GM23338 (cell line): ENCODE results near the gene NEMP2. TPM values are rescaled to one million over a fixed set of nuclear protein-coding genes. Genes with fewer than 3 reads are reported as not detected.

ENCODE experiments used
- ATAC-seq: fragments of 200-7000 bp; cut with Tn5 transposase; 3 replicates; pipeline ENCODE4 v1.9.1; 2020
- DNase-seq: peaks from one replicate; pipeline ENCODE4 v3.0.0-alpha.2; 2015; ENCODE audit warnings: low spot score
- H2AFZ ChIP-seq: fragments of 200-600 bp; sonication (generic); 2 replicates; pipeline ENCODE4 v1.8.0; 2016; ENCODE audit warnings: antibody characterized with exemption, mild to moderate bottlenecking, moderate library complexity
- H3F3A ChIP-seq: fragments of 200-600 bp; sonication (generic); replicated peaks from 2 replicates; pipeline ENCODE4 v1.8.0; 2017; ENCODE audit warnings: antibody characterized with exemption, mixed run types, low read depth
- H3K27ac ChIP-seq: fragments of 200-600 bp; sonication (generic); 2 replicates; pipeline ENCODE4 v1.6.1; 2016; ENCODE audit warnings: low read depth
- H3K27me3 ChIP-seq: fragments of 200-600 bp; sonication (generic); 2 replicates; pipeline ENCODE4 v1.8.0; 2016; ENCODE audit warnings: mild to moderate bottlenecking, mixed run types, moderate library complexity; ENCODE audit not compliant: insufficient read depth
- H3K36me3 ChIP-seq: fragments of 200-600 bp; sonication (generic); 2 replicates; pipeline ENCODE4 v1.8.0; 2016; ENCODE audit warnings: mild to moderate bottlenecking; ENCODE audit not compliant: insufficient read depth
- H3K4me1 ChIP-seq: fragments of 200-600 bp; sonication (generic); 2 replicates; pipeline ENCODE4 v1.8.0; 2016; ENCODE audit warnings: mild to moderate bottlenecking, moderate library complexity; ENCODE audit not compliant: insufficient read depth
- H3K4me2 ChIP-seq: fragments of 200-600 bp; sonication (generic); 2 replicates; pipeline ENCODE4 v1.7.1; 2017; ENCODE audit warnings: mixed run types
- H3K4me3 ChIP-seq: fragments of 200-600 bp; sonication (generic); 2 replicates; pipeline ENCODE4 v1.6.1; 2016; ENCODE audit warnings: mixed run types
- H3K79me2 ChIP-seq: fragments of 200-600 bp; sonication (generic); replicated peaks from 2 replicates; pipeline ENCODE4 v1.8.0; 2017; ENCODE audit warnings: mild to moderate bottlenecking; ENCODE audit not compliant: insufficient read depth
- H3K9me2 ChIP-seq: fragments of 200-600 bp; sonication (generic); 2 replicates; pipeline ENCODE4 v1.8.0; 2017; ENCODE audit not compliant: insufficient read depth
- H4K20me1 ChIP-seq: fragments of 200-600 bp; sonication (generic); replicated peaks from 2 replicates; pipeline ENCODE4 v1.8.0; 2017; ENCODE audit warnings: mild to moderate bottlenecking; ENCODE audit not compliant: insufficient read depth
- H3K27ac Mint-ChIP-seq: 2 replicates; pipeline ENCODE4 v1.8.0; 2020; ENCODE audit warnings: inconsistent platforms, mild to moderate bottlenecking, moderate library complexity, mixed read lengths
- H3K27me3 Mint-ChIP-seq: 3 replicates; pipeline ENCODE4 v1.8.0; 2022; ENCODE audit warnings: low read depth, mild to moderate bottlenecking, moderate library complexity, mixed read lengths, inconsistent platforms; ENCODE audit not compliant: insufficient read depth, poor library complexity
- H3K36me3 Mint-ChIP-seq: 3 replicates; pipeline ENCODE4 v1.8.0; 2021; ENCODE audit warnings: low read depth, mild to moderate bottlenecking, inconsistent platforms, moderate library complexity, mixed read lengths
- H3K4me1 Mint-ChIP-seq: 3 replicates; pipeline ENCODE4 v1.8.0; 2020; ENCODE audit warnings: mild to moderate bottlenecking, inconsistent platforms, mixed read lengths
- H3K4me3 Mint-ChIP-seq: 3 replicates; pipeline ENCODE4 v1.8.0; 2021; ENCODE audit warnings: moderate library complexity, mild to moderate bottlenecking, inconsistent platforms, mixed read lengths
- H3K9me3 Mint-ChIP-seq: 3 replicates; pipeline ENCODE4 v1.8.0; 2020; ENCODE audit warnings: moderate library complexity, mild to moderate bottlenecking, inconsistent platforms, mixed read lengths
- CREB1 ChIP-seq: fragments of 250-450 bp; sonication (Bioruptor Pico); IDR thresholded peaks from 2 replicates; pipeline ENCODE4 v1.5.0; 2020; ENCODE audit warnings: low read depth, mild to moderate bottlenecking, moderate library complexity
- CTCF ChIP-seq, 2 experiments: fragments of 200-600 bp in 1 of 2; sonication (generic) in 1 of 2; conservative IDR thresholded peaks; 2 replicates each; pipeline versions ENCODE4 v1.5.1 to v1.6.1; 2016 to 2017; ENCODE audit warnings: antibody characterized with exemption in 2 of 2, low read depth in 2 of 2, mild to moderate bottlenecking in 2 of 2, moderate library complexity in 1 of 2
- ETS1 ChIP-seq: IDR thresholded peaks from 2 replicates; pipeline ENCODE4 v1.6.1; 2016; ENCODE audit warnings: antibody characterized with exemption
- EZH2 ChIP-seq: fragments of 200-600 bp; sonication (generic); IDR thresholded peaks from one replicate; pipeline ENCODE4 v1.8.0; 2017; ENCODE audit warnings: antibody characterized with exemption, mild to moderate bottlenecking, low read depth; ENCODE audit not compliant: unreplicated experiment
- EZH2phosphoT487 ChIP-seq: fragments of 200-600 bp; sonication (generic); IDR thresholded peaks from one replicate; pipeline ENCODE4 v1.8.1; 2018; ENCODE audit warnings: antibody characterized with exemption; ENCODE audit not compliant: unreplicated experiment
- JUNB ChIP-seq: IDR thresholded peaks from one replicate; pipeline ENCODE4 v1.6.1; 2016; ENCODE audit warnings: antibody characterized with exemption; ENCODE audit not compliant: unreplicated experiment
- NANOG ChIP-seq: IDR thresholded peaks from 2 replicates; pipeline ENCODE4 v1.6.1; 2016; ENCODE audit warnings: antibody characterized with exemption, borderline replicate concordance
- POLR2AphosphoS5 ChIP-seq: IDR thresholded peaks from 2 replicates; pipeline ENCODE4 v1.6.1; 2016; ENCODE audit warnings: antibody characterized with exemption, low read depth
- REST ChIP-seq: IDR thresholded peaks from one replicate; pipeline ENCODE4 v1.6.1; 2018; ENCODE audit warnings: antibody characterized with exemption; ENCODE audit not compliant: unreplicated experiment
- STAT1 ChIP-seq: IDR thresholded peaks from one replicate; pipeline ENCODE4 v1.6.1; 2016; ENCODE audit warnings: antibody characterized with exemption; ENCODE audit not compliant: unreplicated experiment
- ZNF114 ChIP-seq: fragments of 250-450 bp; sonication (Bioruptor Pico); IDR thresholded peaks from 2 replicates; pipeline ENCODE4 v1.5.0; 2020; ENCODE audit warnings: mild to moderate bottlenecking, moderate library complexity
- ZNF331 ChIP-seq: fragments of 250-450 bp; sonication (Bioruptor Pico); IDR thresholded peaks from 2 replicates; pipeline ENCODE4 v1.5.0; 2020; ENCODE audit warnings: low read depth, mild to moderate bottlenecking, moderate library complexity
- ZNF462 ChIP-seq: fragments of 250-450 bp; sonication (Bioruptor Pico); IDR thresholded peaks from 2 replicates; pipeline ENCODE4 v1.5.0; 2020; ENCODE audit warnings: mild to moderate bottlenecking, moderate library complexity
- polyA plus RNA-seq: library from polyadenylated mRNA; unstranded; fragments of >200 nt; fragmentation: Nextera tagmentation; extraction: Ambion mirVana; gene quantifications from 2 replicates; pipeline ENCODE4 v1.2.1, GENCODE V29; 2016
- total RNA-seq: library from RNA; depleted of rRNA; stranded (reverse); fragments of >200 nt; shearing (Covaris generic); gene quantifications from 2 replicates; pipeline ENCODE4 v1.2.3, GENCODE V29; 2014

NEMP2 gene
- total and polyA plus RNA-seq, 2 experiments from 2014 or later, result 1.2 to 4.0 TPM

- TF ChIP-seq ZNF462 (CRISPR knock-in tag) (no peak), ZNF331 (no peak), JUNB (no peak), EZH2phosphoT487 (no peak), ETS1 (no peak), CREB1 (no peak), STAT1 (no peak), ZNF114 (CRISPR knock-in tag) (no peak), REST (no peak), EZH2 (no peak), CTCF (conservative IDR thresholded peaks at IDR 0.05; ENCODE audit: low read depth in 2 of 2) (no peak), POLR2AphosphoS5 (no peak), NANOG (no peak)
- no peaks in the 10 kb centered on the region for H3K9me2 ChIP-seq
- no peaks in the 10 kb centered on the region for H3K27me3 Mint-ChIP-seq
- no peaks in the 10 kb centered on the region for H3K79me2 ChIP-seq
- H3K4me3 Mint-ChIP-seq, result no peak overlapping the region
- H3K36me3 ChIP-seq, result no peaks in the 10 kb centered on the region
- H2AFZ ChIP-seq, result no peak overlapping the region
- H4K20me1 ChIP-seq, result no peaks in the 10 kb centered on the region
- H3K36me3 Mint-ChIP-seq, result peaks cover 28% of the 10 kb centered on the region; the same call in 2 of the 3 replicates
- H3K4me1 Mint-ChIP-seq, result peaks cover 8% of the 10 kb centered on the region; the same call in 2 of the 3 replicates
- no peaks in the 10 kb centered on the region for H3K4me1 ChIP-seq
- no peak overlapping the region for H3K4me3 ChIP-seq
- ATAC-seq, result no peak
- no peak overlapping the region for H3K4me2 ChIP-seq
- peaks cover 19% of the 10 kb centered on the region for H3K9me3 Mint-ChIP-seq
- no peaks in the 10 kb centered on the region for H3K27me3 ChIP-seq
- H3K27ac Mint-ChIP-seq, result no peak overlapping the region
- no peak for DNase-seq
- no peak overlapping the region for H3K27ac ChIP-seq
- no peaks in the 10 kb centered on the region for H3F3A ChIP-seq
These were observed 64.2 kb downstream of the NEMP2 start for GRCh38 chr2:190470256-190470826.
